Measurements from ENCODE around the gene OSTC. TPM values are rescaled to one million over a fixed set of nuclear protein-coding genes. Genes with fewer than 3 reads are reported as not detected.

Gene OSTC
- 100 to 1,000 TPM; 101 to 162 TPM for total RNA-seq
- polyA plus RNA-seq (ENCODE audit: insufficient read length in 2 of 2), result 10 to 100 TPM; 88.1 to 92.3 TPM
- long read RNA-seq, donor 1, transcript OSTC-201 (4 exons, 1,077 nt), result major isoform, 76 of 106 reads
- long read RNA-seq, donor 1, partial matches to known transcripts, result 29 of 106 reads
- long read RNA-seq, donor 1, other reads (novel, unspliced or antisense), result 0 of 106 reads
- long read RNA-seq, donor 2, transcript OSTC-201 (4 exons, 1,077 nt), result major isoform, 21 of 22 reads
- long read RNA-seq, donor 2, partial matches to known transcripts, result 0 of 22 reads
- long read RNA-seq, donor 2, other reads (novel, unspliced or antisense), result 0 of 22 reads
- long read RNA-seq, donor 3, transcript OSTC-201 (4 exons, 1,077 nt), result major isoform, 46 of 47 reads
- long read RNA-seq, donor 3, partial matches to known transcripts, result 0 of 47 reads
- long read RNA-seq, donor 3, other reads (novel, unspliced or antisense), result 0 of 47 reads
- long read RNA-seq, donor 4, transcript OSTC-205 (3 exons, 876 nt), result minor isoform, 21 of 296 reads
- long read RNA-seq, donor 4, transcript OSTC-201 (4 exons, 1,077 nt), result major isoform, 252 of 296 reads
- long read RNA-seq, donor 4, partial matches to known transcripts, result 22 of 296 reads
- long read RNA-seq, donor 4, other reads (novel, unspliced or antisense), result 0 of 296 reads

GRCh38 chr4:108650212-108651013 lies at the start of gene OSTC:
OSTC (plus strand) TSS chr4:108650599; CDS start chr4:108650656, 57 bp downstream.
- peak within 1 kb of the TSS; percentile 91 for H3K27ac ChIP-seq (ENCODE audit: low read depth, low read length)
- DNase-seq (ENCODE audit: low read depth in 4 of 6, low spot score in 6 of 6), result peak; percentile 95 to 99 (median 96)
- WGBS (ENCODE audit: insufficient coverage), result 0% methylated on average over 28 of the region's 45 CpGs
- no peaks in the 10 kb centered on the region for H3K27me3 ChIP-seq (ENCODE audit: control insufficient read depth, insufficient read depth, low read length)
- no peaks in the 10 kb centered on the region for H3K36me3 ChIP-seq (ENCODE audit: control insufficient read depth, insufficient read depth, low read length)
- peak within 1 kb of the TSS; percentile 91 for H3K4me3 ChIP-seq (ENCODE audit: low read depth, low read length)
- H3K9me3 ChIP-seq (ENCODE audit: control insufficient read depth, insufficient read depth, low read length), result no peaks in the 10 kb centered on the region
- H3K4me1 ChIP-seq (ENCODE audit: control insufficient read depth, insufficient read depth, low read length), result no peaks in the 10 kb centered on the region

GRCh38 chr4:108601106-108601505 lies 49.3 kb upstream of the OSTC start:
- no CpG with 5 or more reads among the region's 3 CpGs for WGBS (ENCODE audit: insufficient coverage)
- Histone ChIP-seq H3K27me3 (ENCODE audit: control insufficient read depth, insufficient read depth, low read length) (no peaks in the 10 kb centered on the region), H3K4me3 (ENCODE audit: low read depth, low read length) (no peak overlapping the region), H3K36me3 (ENCODE audit: control insufficient read depth, insufficient read depth, low read length) (no peaks in the 10 kb centered on the region), H3K27ac (ENCODE audit: low read depth, low read length) (no peak overlapping the region), H3K4me1 (ENCODE audit: control insufficient read depth, insufficient read depth, low read length) (no peaks in the 10 kb centered on the region), H3K9me3 (ENCODE audit: control insufficient read depth, insufficient read depth, low read length) (no peaks in the 10 kb centered on the region)
- DNase-seq (ENCODE audit: low read depth in 4 of 6, low spot score in 6 of 6), result no peak

- Histone ChIP-seq H3K36me3 (ENCODE audit: control insufficient read depth, insufficient read depth, low read length) (no peaks in the 10 kb centered on the region), H3K4me1 (ENCODE audit: control insufficient read depth, insufficient read depth, low read length) (no peaks in the 10 kb centered on the region), H3K27ac (ENCODE audit: low read depth, low read length) (no peak overlapping the region), H3K9me3 (ENCODE audit: control insufficient read depth, insufficient read depth, low read length) (no peaks in the 10 kb centered on the region), H3K4me3 (ENCODE audit: low read depth, low read length) (no peak overlapping the region), H3K27me3 (ENCODE audit: control insufficient read depth, insufficient read depth, low read length) (no peaks in the 10 kb centered on the region)
- no peak for DNase-seq (ENCODE audit: low read depth in 4 of 6, low spot score in 6 of 6)
- no CpG with 5 or more reads among the region's 1 CpG for WGBS (ENCODE audit: insufficient coverage)
Measured at GRCh38 chr4:108601532-108601931, 48.9 kb upstream of the OSTC start.

GRCh38 chr4:108602163-108602562 lies 48.2 kb upstream of the OSTC start:
- no peak overlapping the region for H3K4me3 ChIP-seq (ENCODE audit: low read depth, low read length)
- no peaks in the 10 kb centered on the region for H3K27me3 ChIP-seq (ENCODE audit: control insufficient read depth, insufficient read depth, low read length)
- no peaks in the 10 kb centered on the region for H3K36me3 ChIP-seq (ENCODE audit: control insufficient read depth, insufficient read depth, low read length)
- DNase-seq (ENCODE audit: low read depth in 4 of 6, low spot score in 6 of 6), result no peak
- H3K9me3 ChIP-seq (ENCODE audit: control insufficient read depth, insufficient read depth, low read length), result no peaks in the 10 kb centered on the region
- no peak overlapping the region for H3K27ac ChIP-seq (ENCODE audit: low read depth, low read length)
- no peaks in the 10 kb centered on the region for H3K4me1 ChIP-seq (ENCODE audit: control insufficient read depth, insufficient read depth, low read length)
- WGBS (ENCODE audit: insufficient coverage), result 89% methylated on average over 2 of the region's 3 CpGs

- Histone ChIP-seq H3K9me3 (ENCODE audit: control insufficient read depth, insufficient read depth, low read length) (no peaks in the 10 kb centered on the region), H3K4me1 (ENCODE audit: control insufficient read depth, insufficient read depth, low read length) (no peaks in the 10 kb centered on the region), H3K27me3 (ENCODE audit: control insufficient read depth, insufficient read depth, low read length) (no peaks in the 10 kb centered on the region), H3K4me3 (ENCODE audit: low read depth, low read length) (no peak overlapping the region), H3K36me3 (ENCODE audit: control insufficient read depth, insufficient read depth, low read length) (no peaks in the 10 kb centered on the region), H3K27ac (ENCODE audit: low read depth, low read length) (no peak overlapping the region)
- WGBS (ENCODE audit: insufficient coverage), result 92% methylated on average over 2 of the region's 4 CpGs
- peak in 1 of 6 donors; percentile 49 for DNase-seq (ENCODE audit: low read depth in 4 of 6, low spot score in 6 of 6)
Measured at GRCh38 chr4:108607079-108607815, 43.2 kb upstream of the OSTC start.

- peaks cover 2% of the 10 kb centered on the region for H3K9me3 ChIP-seq (ENCODE audit: control insufficient read depth, insufficient read depth, low read length)
- 18% methylated on average over 6 of the region's 10 CpGs for WGBS (ENCODE audit: insufficient coverage)
- no peaks in the 10 kb centered on the region for H3K27me3 ChIP-seq (ENCODE audit: control insufficient read depth, insufficient read depth, low read length)
- H3K4me3 ChIP-seq (ENCODE audit: low read depth, low read length), result peak overlapping the region; percentile 10
- H3K36me3 ChIP-seq (ENCODE audit: control insufficient read depth, insufficient read depth, low read length), result no peaks in the 10 kb centered on the region
- DNase-seq (ENCODE audit: low read depth in 4 of 6, low spot score in 6 of 6), result peak in 1 of 6 donors; percentile 26
- no peaks in the 10 kb centered on the region for H3K4me1 ChIP-seq (ENCODE audit: control insufficient read depth, insufficient read depth, low read length)
- no peak overlapping the region for H3K27ac ChIP-seq (ENCODE audit: low read depth, low read length)
Measured at GRCh38 chr4:108611365-108611764, 39.0 kb upstream of the OSTC start.

- no CpG with 5 or more reads among the region's 6 CpGs for WGBS (ENCODE audit: insufficient coverage)
- no peaks in the 10 kb centered on the region for H3K4me1 ChIP-seq (ENCODE audit: control insufficient read depth, insufficient read depth, low read length)
- H3K36me3 ChIP-seq (ENCODE audit: control insufficient read depth, insufficient read depth, low read length), result no peaks in the 10 kb centered on the region
- H3K27ac ChIP-seq (ENCODE audit: low read depth, low read length), result no peak overlapping the region
- no peaks in the 10 kb centered on the region for H3K27me3 ChIP-seq (ENCODE audit: control insufficient read depth, insufficient read depth, low read length)
- DNase-seq (ENCODE audit: low read depth in 4 of 6, low spot score in 6 of 6), result no peak
- peaks cover 2% of the 10 kb centered on the region for H3K9me3 ChIP-seq (ENCODE audit: control insufficient read depth, insufficient read depth, low read length)
- H3K4me3 ChIP-seq (ENCODE audit: low read depth, low read length), result no peak overlapping the region
Measured at GRCh38 chr4:108612365-108612764, 38.0 kb upstream of the OSTC start.

GRCh38 chr4:108619372-108620100 lies 30.9 kb upstream of the OSTC start:
- Histone ChIP-seq H3K4me1 (ENCODE audit: control insufficient read depth, insufficient read depth, low read length) (no peaks in the 10 kb centered on the region), H3K36me3 (ENCODE audit: control insufficient read depth, insufficient read depth, low read length) (peaks cover 12% of the 10 kb centered on the region), H3K27ac (ENCODE audit: low read depth, low read length) (peak overlapping the region; percentile 60), H3K9me3 (ENCODE audit: control insufficient read depth, insufficient read depth, low read length) (peaks cover 2% of the 10 kb centered on the region), H3K4me3 (ENCODE audit: low read depth, low read length) (peak overlapping the region; percentile 99), H3K27me3 (ENCODE audit: control insufficient read depth, insufficient read depth, low read length) (no peaks in the 10 kb centered on the region)
- no peak for DNase-seq (ENCODE audit: low read depth in 4 of 6, low spot score in 6 of 6)
- WGBS (ENCODE audit: insufficient coverage), result 100% methylated on average over 2 of the region's 7 CpGs

Data from spinal cord (tissue), 10 donors.